Measurements from ENCODE around the gene ZSWIM6. TPM values are rescaled to one million over a fixed set of nuclear protein-coding genes. Genes with fewer than 3 reads are reported as not detected.

Gene ZSWIM6
- total and polyA plus RNA-seq, 2 of the 4 experiments (the other 2 are of a cell fraction) = 10.8 to 14.1 TPM

DNA sequence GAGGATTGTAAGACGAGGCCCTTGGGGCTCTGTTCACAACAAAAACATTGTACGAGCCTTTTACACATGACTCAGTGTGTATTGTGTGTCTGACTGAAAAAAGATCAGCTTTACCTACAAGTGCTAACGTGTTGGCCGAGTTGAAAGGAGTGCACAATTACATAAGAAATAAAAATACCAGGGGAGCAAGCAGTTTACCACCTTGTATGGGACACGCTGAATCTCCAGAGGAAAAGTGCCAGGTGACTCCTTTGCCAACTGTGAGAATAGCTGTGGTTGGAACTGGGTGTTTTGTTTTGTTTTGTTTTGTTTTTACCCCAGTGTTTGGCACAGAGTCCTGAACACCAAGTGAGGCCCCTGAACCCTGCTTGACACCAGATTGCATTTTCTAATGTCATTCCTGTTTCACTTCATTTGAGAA lies 32.8 kb upstream of the ZSWIM6 start:
- dilution Hi-C loops (cut with HindIII; ENCODE audit: low sequenced_read_pairs, unreplicated experiment) = no loop called here
- no peaks in the 10 kb centered on the region for H3K27me3 ChIP-seq (ENCODE audit: control insufficient read depth, insufficient read depth, low read length)
- H3K4me1 ChIP-seq (ENCODE audit: control insufficient read depth, insufficient read depth, low read length) = peaks cover 32% of the 10 kb centered on the region
- H2BK5ac ChIP-seq (ENCODE audit: low read depth, low read length, poor library complexity, severe bottlenecking) = peak overlapping the region; percentile 46
- intact Hi-C loops (cut with micrococcal nuclease) = no loop called here
- DNase-seq (no peak), ATAC-seq (ENCODE audit: low read depth) (no peak)
- no peak overlapping the region for H3K4me3 ChIP-seq (ENCODE audit: insufficient read depth, low read depth, low read length)
- H4K5ac ChIP-seq (ENCODE audit: low read depth, low read length) = peak overlapping the region; percentile 44
- peak overlapping the region; percentile 21 for H3K27ac ChIP-seq (ENCODE audit: insufficient read depth, low read length)
- peak overlapping the region; percentile 29 to 52; a peak in 3 of 4 replicates for H4K8ac ChIP-seq (ENCODE audit: low read depth in 2 of 2, low read length in 2 of 2)
- H3K14ac ChIP-seq (replicated peaks; ENCODE audit: low read depth, low read length) = peak overlapping the region; percentile 65
- H3K4ac ChIP-seq (ENCODE audit: low read depth, low read length) = peak overlapping the region; percentile 83
- H3K79me1 ChIP-seq (ENCODE audit: low read depth in 1 of 2, low read length in 2 of 2) = peaks cover 15 to 37% of the 10 kb centered on the region in 2 experiments; a peak in 3 of 4 replicates
- H3K4me2 ChIP-seq (ENCODE audit: low read depth, low read length) = peak overlapping the region; percentile 8; the same call in 1 of the 2 replicates
- ChIA-PET CTCF (no interaction called here), POLR2A (ENCODE audit: unreplicated experiment) (no interaction called here)
- H3K18ac ChIP-seq (ENCODE audit: low read depth, low read length) = peak overlapping the region; percentile 62
- H3K9me1 ChIP-seq (ENCODE audit: insufficient read depth, low read length) = peaks cover 20% of the 10 kb centered on the region
- TF ChIP-seq RCOR1 (IDR thresholded peaks at IDR 0.05; ENCODE audit: insufficient replicate concordance, low read length) (no peak), NFE2L2 (IDR thresholded peaks at IDR 0.05; ENCODE audit: low read depth, low read length) (no peak), ELK1 (IDR thresholded peaks at IDR 0.05; ENCODE audit: borderline replicate concordance, low read depth, low read length) (no peak), CEBPB (IDR thresholded peaks at IDR 0.05; ENCODE audit: low read depth, low read length) (no peak), POLR2A (IDR thresholded peaks at IDR 0.05; ENCODE audit: low read depth, low read length) (no peak), BHLHE40 (IDR thresholded peaks at IDR 0.05; ENCODE audit: low read depth, low read length) (no peak), RFX5 (IDR thresholded peaks at IDR 0.05; ENCODE audit: low read depth, low read length) (no peak), MAZ (IDR thresholded peaks at IDR 0.05; ENCODE audit: borderline replicate concordance, low read depth, low read length) (no peak), FOS (IDR thresholded peaks at IDR 0.05; ENCODE audit: low read depth, low read length) (no peak), CHD1 (IDR thresholded peaks at IDR 0.05; ENCODE audit: low read depth, low read length) (no peak), MAFK (IDR thresholded peaks at IDR 0.05; ENCODE audit: low read depth, low read length) (no peak), SMC3 (IDR thresholded peaks at IDR 0.05; ENCODE audit: low read depth, low read length) (no peak), MXI1 (IDR thresholded peaks at IDR 0.05; ENCODE audit: borderline replicate concordance, low read depth, low read length) (no peak)
- TF ChIP-seq, protein P1, sequence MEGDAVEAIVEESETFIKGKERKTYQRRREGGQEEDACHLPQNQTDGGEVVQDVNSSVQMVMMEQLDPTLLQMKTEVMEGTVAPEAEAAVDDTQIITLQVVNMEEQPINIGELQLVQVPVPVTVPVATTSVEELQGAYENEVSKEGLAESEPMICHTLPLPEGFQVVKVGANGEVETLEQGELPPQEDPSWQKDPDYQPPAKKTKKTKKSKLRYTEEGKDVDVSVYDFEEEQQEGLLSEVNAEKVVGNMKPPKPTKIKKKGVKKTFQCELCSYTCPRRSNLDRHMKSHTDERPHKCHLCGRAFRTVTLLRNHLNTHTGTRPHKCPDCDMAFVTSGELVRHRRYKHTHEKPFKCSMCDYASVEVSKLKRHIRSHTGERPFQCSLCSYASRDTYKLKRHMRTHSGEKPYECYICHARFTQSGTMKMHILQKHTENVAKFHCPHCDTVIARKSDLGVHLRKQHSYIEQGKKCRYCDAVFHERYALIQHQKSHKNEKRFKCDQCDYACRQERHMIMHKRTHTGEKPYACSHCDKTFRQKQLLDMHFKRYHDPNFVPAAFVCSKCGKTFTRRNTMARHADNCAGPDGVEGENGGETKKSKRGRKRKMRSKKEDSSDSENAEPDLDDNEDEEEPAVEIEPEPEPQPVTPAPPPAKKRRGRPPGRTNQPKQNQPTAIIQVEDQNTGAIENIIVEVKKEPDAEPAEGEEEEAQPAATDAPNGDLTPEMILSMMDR (conservative IDR thresholded peaks at IDR 0.05; ENCODE audit: low read depth, low read length) = no peak
- peak overlapping the region; percentile 73 for H2AK5ac ChIP-seq (ENCODE audit: low read depth, low read length)
- no peak overlapping the region for H3K9ac ChIP-seq (ENCODE audit: low read depth, low read length)
- H2AK9ac ChIP-seq (replicated peaks; ENCODE audit: low read depth, low read length, poor library complexity) = peak overlapping the region; percentile 11
- peak overlapping the region; percentile 14 for H2BK20ac ChIP-seq (ENCODE audit: low read depth, low read length)
- peaks cover 3% of the 10 kb centered on the region; the same call in 1 of the 2 replicates for H4K20me1 ChIP-seq (ENCODE audit: insufficient read depth, low read length)
- no peaks in the 10 kb centered on the region for H3K9me3 ChIP-seq (ENCODE audit: control insufficient read depth, insufficient read depth, low read length)
- H4K91ac ChIP-seq (ENCODE audit: insufficient read depth, low read depth, low read length) = peak overlapping the region; percentile 20; the same call in 1 of the 2 replicates
- no peaks in the 10 kb centered on the region for H3K36me3 ChIP-seq (ENCODE audit: control insufficient read depth, insufficient read depth, low read length)
- BruUV-seq (replicated peaks) = no TSS peak
- in situ Hi-C loops (cut with MboI; ENCODE audit: low sequenced_read_pairs) = no loop called here
- peak overlapping the region; percentile 73 for H2BK120ac ChIP-seq (ENCODE audit: low read depth, low read length)
- WGBS, 2 experiments (ENCODE audit: extremely low coverage in 2 of 2, insufficient read length in 1 of 2) = no CpG with 5 or more reads among the region's 5 CpGs
- H2BK15ac ChIP-seq (ENCODE audit: low read depth, low read length) = peak overlapping the region; percentile 97; the same call in 2 of the 3 replicates
- H3K56ac ChIP-seq (ENCODE audit: extremely low read depth, insufficient read depth, low read length) = peak overlapping the region; percentile 4; the same call in 1 of the 2 replicates
- H2AFZ ChIP-seq (replicated peaks; ENCODE audit: low read length, poor library complexity) = peak overlapping the region; percentile 37
- H3K23ac ChIP-seq (ENCODE audit: low read depth, low read length) = peak overlapping the region; percentile 73
